Activated CD4-positive, alpha-beta memory T cell treated with anti-CD3 and anti-CD28 coated beads, Interleukin-2, amount 10 ng/mL, durations not matched to agents 7 days and 5 days (primary cell): ENCODE measurements around the gene PARVB. TPM values are rescaled to one million over a fixed set of nuclear protein-coding genes. Genes with fewer than 3 reads are reported as not detected.

Source experiments
- CTCF ChIA-PET: fragments of 350-600 bp; sonication (Branson Sonifier 250); formaldehyde crosslinking; loops from one replicate; lab custom pipeline; 2021; ENCODE audit warnings: antibody characterized with exemption, inconsistent platforms; lab: Charles Lee
- POLR2A ChIA-PET: fragments of 350-600 bp; sonication (Branson Sonifier 250); formaldehyde crosslinking; loops from one replicate; lab custom pipeline; 2021; ENCODE audit warnings: antibody characterized with exemption; lab: Charles Lee
- DNase-seq: peaks from one replicate; pipeline ENCODE4 v3.0.0-alpha.2; 2020
- H3K27ac Mint-ChIP-seq: one replicate; pipeline ENCODE4 v1.8.0; 2021; ENCODE audit warnings: mild to moderate bottlenecking, mixed read lengths
- H3K27me3 Mint-ChIP-seq: one replicate; pipeline ENCODE4 v1.8.0; 2021; ENCODE audit warnings: mixed read lengths
- H3K36me3 Mint-ChIP-seq: one replicate; pipeline ENCODE4 v1.8.0; 2021; ENCODE audit warnings: low read depth, mixed read lengths
- H3K4me1 Mint-ChIP-seq: one replicate; pipeline ENCODE4 v1.8.0; 2021; ENCODE audit warnings: mixed read lengths
- H3K4me3 Mint-ChIP-seq: one replicate; pipeline ENCODE4 v1.8.0; 2021; ENCODE audit warnings: mild to moderate bottlenecking, mixed read lengths
- H3K9me3 Mint-ChIP-seq: one replicate; pipeline ENCODE4 v1.8.0; 2021; ENCODE audit warnings: mixed read lengths
- total RNA-seq, 2 experiments: library from RNA; stranded (reverse); gene quantifications; one replicate each; pipeline ENCODE4 v1.2.3, GENCODE V29; 2021

The PARVB gene
- total RNA-seq, 2 experiments from 2014 or later = 41.5 to 42.0 TPM

GRCh38 chr22:44207981-44208317, 183.8 kb downstream of the PARVB start:
- Mint-ChIP-seq H3K9me3 (no peaks in the 10 kb centered on the region), H3K4me1 (peaks cover 9% of the 10 kb centered on the region), H3K36me3 (peaks cover 2% of the 10 kb centered on the region), H3K27me3 (peaks cover 3% of the 10 kb centered on the region), H3K27ac (no peak overlapping the region), H3K4me3 (no peak overlapping the region)
- CTCF ChIA-PET = interaction anchor here (0.8 kb wide), 1 partner anchor 215 kb away, joined by 3 read pairs; no protein-coding TSS in a partner anchor
- POLR2A ChIA-PET = interaction anchor here (0.9 kb wide), 1 partner anchor 25 kb away, joined by 3 read pairs; no protein-coding TSS in a partner anchor
- no peak for DNase-seq

GRCh38 chr22:44209343-44209742, 185.2 kb downstream of the PARVB start:
- H3K27ac Mint-ChIP-seq = no peak overlapping the region
- H3K36me3 Mint-ChIP-seq = no peaks in the 10 kb centered on the region
- ChIA-PET CTCF (no interaction called here), POLR2A (no interaction called here)
- no peak overlapping the region for H3K4me3 Mint-ChIP-seq
- DNase-seq = no peak
- peaks cover 3% of the 10 kb centered on the region for H3K27me3 Mint-ChIP-seq
- no peaks in the 10 kb centered on the region for H3K9me3 Mint-ChIP-seq
- H3K4me1 Mint-ChIP-seq = peaks cover 9% of the 10 kb centered on the region

- Mint-ChIP-seq H3K36me3 (no peaks in the 10 kb centered on the region), H3K27me3 (peaks cover 3% of the 10 kb centered on the region), H3K4me3 (no peak overlapping the region), H3K9me3 (no peaks in the 10 kb centered on the region), H3K4me1 (peaks cover 9% of the 10 kb centered on the region), H3K27ac (no peak overlapping the region)
- CTCF ChIA-PET = no interaction called here
- POLR2A ChIA-PET = interaction anchor here (0.6 kb wide), 1 partner anchor 16 kb away, joined by 3 read pairs; no protein-coding TSS in a partner anchor
- DNase-seq = no peak
Measured at GRCh38 chr22:44210722-44211121, 186.6 kb downstream of the PARVB start.

GRCh38 chr22:44211256-44211945, 187.3 kb downstream of the PARVB start:
- CTCF ChIA-PET = no interaction called here
- Mint-ChIP-seq H3K9me3 (no peaks in the 10 kb centered on the region), H3K36me3 (no peaks in the 10 kb centered on the region), H3K27ac (no peak overlapping the region), H3K27me3 (peaks cover 3% of the 10 kb centered on the region), H3K4me1 (peaks cover 9% of the 10 kb centered on the region), H3K4me3 (no peak overlapping the region)
- POLR2A ChIA-PET = interaction anchor here (0.6 kb wide), 1 partner anchor 433 kb away, joined by 3 read pairs; no protein-coding TSS in a partner anchor
- DNase-seq = no peak

- Mint-ChIP-seq H3K4me1 (peaks cover 9% of the 10 kb centered on the region), H3K27ac (no peak overlapping the region), H3K4me3 (no peak overlapping the region), H3K27me3 (peaks cover 3% of the 10 kb centered on the region), H3K9me3 (no peaks in the 10 kb centered on the region), H3K36me3 (no peaks in the 10 kb centered on the region)
- no peak for DNase-seq
- ChIA-PET CTCF (no interaction called here), POLR2A (no interaction called here)
Measured at GRCh38 chr22:44211946-44212930, 188.1 kb downstream of the PARVB start.

- POLR2A ChIA-PET = no interaction called here
- Mint-ChIP-seq H3K4me1 (peaks cover 9% of the 10 kb centered on the region), H3K36me3 (no peaks in the 10 kb centered on the region), H3K27me3 (peaks cover 3% of the 10 kb centered on the region), H3K4me3 (no peak overlapping the region), H3K9me3 (no peaks in the 10 kb centered on the region), H3K27ac (no peak overlapping the region)
- CTCF ChIA-PET = no interaction called here
- no peak for DNase-seq
Measured at GRCh38 chr22:44212936-44213335, 188.8 kb downstream of the PARVB start.

- H3K27me3 Mint-ChIP-seq = peaks cover 3% of the 10 kb centered on the region
- no peak for DNase-seq
- H3K4me1 Mint-ChIP-seq = peaks cover 9% of the 10 kb centered on the region
- POLR2A ChIA-PET = no interaction called here
- no peaks in the 10 kb centered on the region for H3K9me3 Mint-ChIP-seq
- H3K4me3 Mint-ChIP-seq = no peak overlapping the region
- CTCF ChIA-PET = no interaction called here
- no peaks in the 10 kb centered on the region for H3K36me3 Mint-ChIP-seq
- no peak overlapping the region for H3K27ac Mint-ChIP-seq
Measured at GRCh38 chr22:44213489-44214043, 189.5 kb downstream of the PARVB start.

- peaks cover 9% of the 10 kb centered on the region for H3K4me1 Mint-ChIP-seq
- ChIA-PET POLR2A (no interaction called here), CTCF (no interaction called here)
- no peaks in the 10 kb centered on the region for H3K36me3 Mint-ChIP-seq
- no peak for DNase-seq
- peaks cover 3% of the 10 kb centered on the region for H3K27me3 Mint-ChIP-seq
- H3K9me3 Mint-ChIP-seq = no peaks in the 10 kb centered on the region
- no peak overlapping the region for H3K4me3 Mint-ChIP-seq
- no peak overlapping the region for H3K27ac Mint-ChIP-seq
Measured at GRCh38 chr22:44214187-44214586, 190.1 kb downstream of the PARVB start.

GRCh38 chr22:44214764-44215163, 190.7 kb downstream of the PARVB start:
- no peak overlapping the region for H3K27ac Mint-ChIP-seq
- H3K4me1 Mint-ChIP-seq = peaks cover 5% of the 10 kb centered on the region
- H3K4me3 Mint-ChIP-seq = no peak overlapping the region
- H3K27me3 Mint-ChIP-seq = peaks cover under 1% of the 10 kb centered on the region
- no peaks in the 10 kb centered on the region for H3K36me3 Mint-ChIP-seq
- H3K9me3 Mint-ChIP-seq = no peaks in the 10 kb centered on the region
- ChIA-PET POLR2A (interaction anchor here (1.0 kb wide), 1 partner anchor 8 kb away, joined by 3 read pairs; no protein-coding TSS in a partner anchor), CTCF (no interaction called here)
- DNase-seq = no peak

- Mint-ChIP-seq H3K9me3 (no peaks in the 10 kb centered on the region), H3K36me3 (no peaks in the 10 kb centered on the region), H3K4me1 (no peaks in the 10 kb centered on the region), H3K27ac (no peak overlapping the region), H3K27me3 (no peaks in the 10 kb centered on the region), H3K4me3 (no peak overlapping the region)
- ChIA-PET POLR2A (interaction anchor here (1.0 kb wide), 1 partner anchor 8 kb away, joined by 3 read pairs; no protein-coding TSS in a partner anchor), CTCF (no interaction called here)
- DNase-seq = no peak
Measured at GRCh38 chr22:44215287-44215686, 191.2 kb downstream of the PARVB start.

- Mint-ChIP-seq H3K36me3 (no peaks in the 10 kb centered on the region), H3K4me1 (no peaks in the 10 kb centered on the region), H3K27ac (no peak overlapping the region), H3K4me3 (no peak overlapping the region), H3K9me3 (no peaks in the 10 kb centered on the region), H3K27me3 (peaks cover 3% of the 10 kb centered on the region)
- DNase-seq = no peak
- ChIA-PET POLR2A (no interaction called here), CTCF (no interaction called here)
Measured at GRCh38 chr22:44217346-44217745, 193.2 kb downstream of the PARVB start.

GRCh38 chr22:44218071-44218470, 194.0 kb downstream of the PARVB start:
- no peaks in the 10 kb centered on the region for H3K36me3 Mint-ChIP-seq
- no peaks in the 10 kb centered on the region for H3K4me1 Mint-ChIP-seq
- H3K9me3 Mint-ChIP-seq = no peaks in the 10 kb centered on the region
- H3K27ac Mint-ChIP-seq = no peak overlapping the region
- ChIA-PET POLR2A (no interaction called here), CTCF (no interaction called here)
- no peak for DNase-seq
- H3K4me3 Mint-ChIP-seq = no peak overlapping the region
- peaks cover 3% of the 10 kb centered on the region for H3K27me3 Mint-ChIP-seq
